HL-60 (cell line): ENCODE measurements around the gene DOHH.

Experiments used
- CTCF ChIP-seq: IDR thresholded peaks from one replicate; pipeline ENCODE4 v1.5.1; 2011; ENCODE audit warnings: low read length, control low read depth, inconsistent platforms; ENCODE audit not compliant: insufficient read depth
- POLR2AphosphoS5 ChIP-seq: IDR thresholded peaks from 2 replicates; pipeline ENCODE4 v1.6.1; 2012; ENCODE audit warnings: low read depth

DNA sequence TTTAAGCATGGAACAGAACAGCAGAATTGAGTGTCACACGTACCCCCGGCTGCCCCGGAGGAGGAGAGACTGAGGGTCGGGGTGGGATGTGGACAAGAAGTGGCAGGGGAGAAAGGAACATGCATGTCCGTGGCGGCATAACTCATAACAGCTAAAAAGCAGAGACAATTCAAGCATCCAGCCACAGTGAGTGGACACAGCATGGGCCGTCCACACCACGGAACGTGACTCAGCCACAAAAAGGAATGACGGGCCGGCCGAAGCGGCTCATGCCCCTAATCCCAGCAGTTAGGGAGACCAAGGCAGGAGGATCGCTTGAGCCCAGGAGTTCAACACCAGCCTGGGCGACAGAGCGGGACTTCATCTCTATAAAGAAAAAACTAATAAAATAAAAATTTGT lies 7.6 kb downstream of the DOHH start:
- TF ChIP-seq CTCF = no peak
- TF ChIP-seq POLR2AphosphoS5 = no peak
